Gastrocnemius medialis (tissue), 4 donors: ENCODE measurements around the gene SMARCB1.

Experiments
- CTCF ChIP-seq, 5 experiments: fragments of 450-650 bp in 3 of 5; fragments of 200-600 bp in 2 of 5; sonication (generic) in 2 of 5; IDR thresholded peaks in 4 of 5; conservative IDR thresholded peaks in 1 of 5; 1 replicate in 4 of 5; 2 replicates in 1 of 5; pipeline ENCODE4 v1.5.1; 2016 to 2019; ENCODE audit warnings: antibody characterized with exemption in 5 of 5, mild to moderate bottlenecking in 3 of 5, moderate library complexity in 3 of 5
- POLR2A ChIP-seq, 2 donors: fragments of 450-650 bp; IDR thresholded peaks; one replicate each; pipeline ENCODE4 v1.6.1; 2017; ENCODE audit warnings: antibody characterized with exemption in 2 of 2, mild to moderate bottlenecking in 2 of 2, moderate library complexity in 2 of 2

DNA sequence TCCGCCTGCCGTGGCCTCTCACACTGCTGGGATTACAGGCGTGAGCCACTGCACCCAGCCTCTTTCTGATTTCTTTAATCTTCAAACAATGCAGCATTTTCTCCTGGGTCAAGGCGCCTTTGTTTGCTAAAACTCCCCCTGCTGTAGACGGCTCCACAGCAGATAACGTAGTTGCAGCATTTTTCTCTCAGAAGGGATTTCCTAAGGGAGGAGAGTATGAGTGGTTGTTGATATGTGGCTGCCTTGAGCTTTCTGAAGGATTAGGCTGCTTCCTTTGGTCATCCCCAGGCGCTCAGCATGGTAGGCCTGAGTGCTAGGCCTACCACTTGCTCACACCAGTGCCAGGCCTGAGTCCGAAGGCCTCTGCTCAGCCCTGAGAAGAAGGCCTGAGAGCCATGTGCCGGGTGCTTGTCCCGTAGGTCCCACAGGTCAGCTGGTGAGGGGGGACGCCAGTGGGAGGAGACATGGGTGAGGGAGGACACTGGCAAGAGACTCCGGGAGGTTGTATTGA is 18.1 kb downstream of the SMARCB1 start:
- TF ChIP-seq POLR2A (IDR thresholded peaks at IDR 0.05) (no peak), CTCF (IDR thresholded peaks at IDR 0.05 in 4 of 5, conservative IDR thresholded peaks at IDR 0.05 in 1 of 5) (no peak)
